ENCODE data around the gene CMYA5.

Gene CMYA5

GRCh38 chr5:79840084-79840990, 150.7 kb downstream of the CMYA5 start:
- H3K4me3 ChIP-seq (ENCODE audit: low read depth, low read length) = no peak overlapping the region
- no peaks in the 10 kb centered on the region for H3K9me3 ChIP-seq (ENCODE audit: control insufficient read depth, insufficient read depth, low read length)
- H3K27me3 ChIP-seq (ENCODE audit: control insufficient read depth, insufficient read depth, low read length) = no peaks in the 10 kb centered on the region

GRCh38 chr5:79841172-79841571, 151.5 kb downstream of the CMYA5 start:
- no peaks in the 10 kb centered on the region for H3K36me3 ChIP-seq (ENCODE audit: control insufficient read depth, insufficient read depth, low read length)
- no peaks in the 10 kb centered on the region for H3K4me1 ChIP-seq (ENCODE audit: control insufficient read depth, insufficient read depth, low read length)
- H3K27ac ChIP-seq (ENCODE audit: low read depth, low read length) = no peak overlapping the region
- no peak overlapping the region for H3K9ac ChIP-seq (ENCODE audit: low read depth, low read length)
- H3K9me3 ChIP-seq (ENCODE audit: control insufficient read depth, insufficient read depth, low read length) = no peaks in the 10 kb centered on the region
- no peak overlapping the region for H3K4me3 ChIP-seq (ENCODE audit: low read depth, low read length)
- H3K27me3 ChIP-seq (ENCODE audit: control insufficient read depth, insufficient read depth, low read length) = no peaks in the 10 kb centered on the region

More at GRCh38 chr5:79840084-79840990, 150.7 kb downstream of the CMYA5 start:
- Histone ChIP-seq H3K4me1 (ENCODE audit: control insufficient read depth, insufficient read depth, low read length) (no peaks in the 10 kb centered on the region), H3K36me3 (ENCODE audit: control insufficient read depth, insufficient read depth, low read length) (no peaks in the 10 kb centered on the region), H3K9ac (ENCODE audit: low read depth, low read length) (no peak overlapping the region), H3K27ac (ENCODE audit: low read depth, low read length) (no peak overlapping the region)

- no peaks in the 10 kb centered on the region for H3K27me3 ChIP-seq (ENCODE audit: control insufficient read depth, insufficient read depth, low read length)
- no peak overlapping the region for H3K27ac ChIP-seq (ENCODE audit: low read depth, low read length)
- H3K9ac ChIP-seq (ENCODE audit: low read depth, low read length) = no peak overlapping the region
- no peaks in the 10 kb centered on the region for H3K9me3 ChIP-seq (ENCODE audit: control insufficient read depth, insufficient read depth, low read length)
- no peaks in the 10 kb centered on the region for H3K36me3 ChIP-seq (ENCODE audit: control insufficient read depth, insufficient read depth, low read length)
- H3K4me1 ChIP-seq (ENCODE audit: control insufficient read depth, insufficient read depth, low read length) = no peaks in the 10 kb centered on the region
- no peak overlapping the region for H3K4me3 ChIP-seq (ENCODE audit: low read depth, low read length)
Measured at GRCh38 chr5:79842006-79842881, 152.6 kb downstream of the CMYA5 start.

GRCh38 chr5:79842991-79843390, 153.4 kb downstream of the CMYA5 start:
- H3K36me3 ChIP-seq (ENCODE audit: control insufficient read depth, insufficient read depth, low read length) = no peaks in the 10 kb centered on the region
- no peak overlapping the region for H3K4me3 ChIP-seq (ENCODE audit: low read depth, low read length)
- no peaks in the 10 kb centered on the region for H3K4me1 ChIP-seq (ENCODE audit: control insufficient read depth, insufficient read depth, low read length)
- H3K27ac ChIP-seq (ENCODE audit: low read depth, low read length) = no peak overlapping the region
- no peaks in the 10 kb centered on the region for H3K9me3 ChIP-seq (ENCODE audit: control insufficient read depth, insufficient read depth, low read length)
- H3K27me3 ChIP-seq (ENCODE audit: control insufficient read depth, insufficient read depth, low read length) = no peaks in the 10 kb centered on the region
- no peak overlapping the region for H3K9ac ChIP-seq (ENCODE audit: low read depth, low read length)

- Histone ChIP-seq H3K27me3 (ENCODE audit: control insufficient read depth, insufficient read depth, low read length) (no peaks in the 10 kb centered on the region), H3K4me3 (ENCODE audit: low read depth, low read length) (no peak overlapping the region), H3K36me3 (ENCODE audit: control insufficient read depth, insufficient read depth, low read length) (no peaks in the 10 kb centered on the region), H3K9me3 (ENCODE audit: control insufficient read depth, insufficient read depth, low read length) (no peaks in the 10 kb centered on the region), H3K4me1 (ENCODE audit: control insufficient read depth, insufficient read depth, low read length) (no peaks in the 10 kb centered on the region), H3K27ac (ENCODE audit: low read depth, low read length) (no peak overlapping the region), H3K9ac (ENCODE audit: low read depth, low read length) (no peak overlapping the region)
Measured at GRCh38 chr5:79843450-79844388, 154.1 kb downstream of the CMYA5 start.

GRCh38 chr5:79844571-79844970, 154.9 kb downstream of the CMYA5 start:
- Histone ChIP-seq H3K27ac (ENCODE audit: low read depth, low read length) (no peak overlapping the region), H3K4me3 (ENCODE audit: low read depth, low read length) (no peak overlapping the region), H3K4me1 (ENCODE audit: control insufficient read depth, insufficient read depth, low read length) (no peaks in the 10 kb centered on the region), H3K9me3 (ENCODE audit: control insufficient read depth, insufficient read depth, low read length) (no peaks in the 10 kb centered on the region), H3K9ac (ENCODE audit: low read depth, low read length) (no peak overlapping the region), H3K27me3 (ENCODE audit: control insufficient read depth, insufficient read depth, low read length) (no peaks in the 10 kb centered on the region), H3K36me3 (ENCODE audit: control insufficient read depth, insufficient read depth, low read length) (no peaks in the 10 kb centered on the region)

GRCh38 chr5:79845448-79846197, 156.0 kb downstream of the CMYA5 start:
- no peaks in the 10 kb centered on the region for H3K9me3 ChIP-seq (ENCODE audit: control insufficient read depth, insufficient read depth, low read length)
- H3K4me3 ChIP-seq (ENCODE audit: low read depth, low read length) = no peak overlapping the region
- no peaks in the 10 kb centered on the region for H3K27me3 ChIP-seq (ENCODE audit: control insufficient read depth, insufficient read depth, low read length)
- H3K27ac ChIP-seq (ENCODE audit: low read depth, low read length) = no peak overlapping the region
- no peaks in the 10 kb centered on the region for H3K4me1 ChIP-seq (ENCODE audit: control insufficient read depth, insufficient read depth, low read length)
- H3K9ac ChIP-seq (ENCODE audit: low read depth, low read length) = no peak overlapping the region
- no peaks in the 10 kb centered on the region for H3K36me3 ChIP-seq (ENCODE audit: control insufficient read depth, insufficient read depth, low read length)

- H3K36me3 ChIP-seq (ENCODE audit: control insufficient read depth, insufficient read depth, low read length) = no peaks in the 10 kb centered on the region
- no peaks in the 10 kb centered on the region for H3K9me3 ChIP-seq (ENCODE audit: control insufficient read depth, insufficient read depth, low read length)
- no peak overlapping the region for H3K9ac ChIP-seq (ENCODE audit: low read depth, low read length)
- no peaks in the 10 kb centered on the region for H3K27me3 ChIP-seq (ENCODE audit: control insufficient read depth, insufficient read depth, low read length)
- no peak overlapping the region for H3K4me3 ChIP-seq (ENCODE audit: low read depth, low read length)
- no peak overlapping the region for H3K27ac ChIP-seq (ENCODE audit: low read depth, low read length)
- H3K4me1 ChIP-seq (ENCODE audit: control insufficient read depth, insufficient read depth, low read length) = no peaks in the 10 kb centered on the region
Measured at GRCh38 chr5:79846198-79846521, 156.5 kb downstream of the CMYA5 start.

- H3K27ac ChIP-seq (ENCODE audit: low read depth, low read length) = no peak overlapping the region
- no peak overlapping the region for H3K4me3 ChIP-seq (ENCODE audit: low read depth, low read length)
- H3K9ac ChIP-seq (ENCODE audit: low read depth, low read length) = no peak overlapping the region
- no peaks in the 10 kb centered on the region for H3K4me1 ChIP-seq (ENCODE audit: control insufficient read depth, insufficient read depth, low read length)
- H3K36me3 ChIP-seq (ENCODE audit: control insufficient read depth, insufficient read depth, low read length) = no peaks in the 10 kb centered on the region
- no peaks in the 10 kb centered on the region for H3K27me3 ChIP-seq (ENCODE audit: control insufficient read depth, insufficient read depth, low read length)
- H3K9me3 ChIP-seq (ENCODE audit: control insufficient read depth, insufficient read depth, low read length) = no peaks in the 10 kb centered on the region
Measured at GRCh38 chr5:79847561-79847960, 157.9 kb downstream of the CMYA5 start.

GRCh38 chr5:79849061-79849460, 159.4 kb downstream of the CMYA5 start:
- Histone ChIP-seq H3K27me3 (ENCODE audit: control insufficient read depth, insufficient read depth, low read length) (no peaks in the 10 kb centered on the region), H3K4me3 (ENCODE audit: low read depth, low read length) (no peak overlapping the region)

More at GRCh38 chr5:79849061-79849460, 159.4 kb downstream of the CMYA5 start:
- Histone ChIP-seq H3K36me3 (ENCODE audit: control insufficient read depth, insufficient read depth, low read length) (no peaks in the 10 kb centered on the region), H3K9me3 (ENCODE audit: control insufficient read depth, insufficient read depth, low read length) (no peaks in the 10 kb centered on the region), H3K9ac (ENCODE audit: low read depth, low read length) (no peak overlapping the region; the same call in 1 of the 2 replicates), H3K27ac (ENCODE audit: low read depth, low read length) (no peak overlapping the region), H3K4me1 (ENCODE audit: control insufficient read depth, insufficient read depth, low read length) (no peaks in the 10 kb centered on the region)

Data from HUES48 (cell line).